GM21360 (cell line): ENCODE data around the gene PITRM1.

ENCODE experiments used
- ATAC-seq: cut with Tn5 transposase; IDR thresholded peaks from one replicate; pipeline ENCODE4 v1.9.1; 2021; ENCODE audit warnings: mild to moderate bottlenecking, moderate library complexity; ENCODE audit not compliant: unreplicated experiment

The PITRM1 gene

DNA sequence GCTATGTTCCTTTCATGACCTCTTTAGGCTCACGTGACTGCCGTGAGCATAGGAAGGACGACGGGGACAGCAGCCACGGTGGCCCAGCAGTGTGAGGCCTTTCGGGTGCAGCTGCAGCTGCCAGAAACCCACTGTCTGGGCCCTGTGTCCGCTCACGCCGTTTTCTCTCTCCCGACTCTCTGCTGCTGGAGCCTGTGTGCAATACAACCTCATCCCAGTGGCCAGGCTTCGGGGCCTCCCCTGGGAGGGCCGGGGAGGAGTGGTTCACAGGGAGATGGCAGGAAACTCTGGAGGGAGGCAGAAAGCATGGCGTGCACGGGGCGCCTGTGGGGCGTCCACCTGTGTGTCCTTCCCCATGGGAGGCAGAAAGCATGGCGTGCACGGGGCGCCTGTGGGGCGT lies 66.7 kb downstream of the PITRM1 start:
- no peak for ATAC-seq

DNA sequence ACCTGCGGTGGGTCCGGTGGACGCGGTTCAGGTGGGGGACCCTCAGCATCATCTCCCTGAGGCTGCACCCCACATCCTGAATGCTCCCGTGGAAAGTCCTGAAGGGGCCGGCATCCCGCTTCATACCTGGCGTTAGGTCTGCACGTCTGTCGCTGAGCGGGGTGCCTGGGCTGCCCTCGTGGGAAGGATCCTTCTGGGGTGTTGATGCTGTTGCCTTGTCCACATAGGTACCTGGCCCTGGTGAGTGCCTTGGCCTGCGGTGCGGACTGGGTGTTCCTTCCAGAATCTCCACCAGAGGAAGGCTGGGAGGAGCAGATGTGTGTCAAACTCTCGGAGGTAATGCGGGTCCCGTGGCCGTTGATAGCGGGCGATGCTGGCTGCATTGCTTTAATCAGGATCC lies 67.4 kb downstream of the PITRM1 start:
- no peak for ATAC-seq

DNA sequence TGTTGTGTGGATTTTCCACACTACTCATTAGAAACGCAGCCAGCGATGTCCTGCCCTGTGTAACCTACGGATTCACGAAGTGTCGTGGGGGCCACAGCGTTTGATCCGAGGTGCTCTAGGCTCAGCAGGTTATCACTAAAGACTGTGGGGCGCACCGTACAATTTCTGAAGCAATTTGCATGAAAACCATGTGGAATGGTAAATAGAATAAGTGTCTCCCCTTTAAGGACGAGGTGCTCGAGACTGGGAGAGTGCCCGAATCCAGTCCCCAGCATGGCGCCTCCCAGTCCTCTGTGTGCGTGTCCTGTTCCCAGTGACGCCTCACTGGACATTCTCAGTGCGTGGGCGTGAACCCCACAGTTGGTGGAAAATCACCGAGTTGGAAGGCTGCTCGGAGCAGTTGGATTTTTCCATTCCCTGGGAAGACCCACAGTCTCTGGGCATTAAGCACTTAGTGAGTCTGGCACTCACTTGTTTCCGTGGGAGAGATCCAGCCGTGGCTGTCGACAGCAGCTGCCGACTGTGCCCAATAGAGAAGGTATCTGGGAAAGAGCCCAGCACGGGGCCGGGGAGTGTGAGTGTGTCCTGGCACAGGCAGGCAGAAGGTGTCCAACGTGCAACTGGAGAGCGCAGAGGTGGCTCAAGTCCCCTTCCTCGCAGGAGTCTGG lies 68.2 kb downstream of the PITRM1 start:
- ATAC-seq = no peak

DNA sequence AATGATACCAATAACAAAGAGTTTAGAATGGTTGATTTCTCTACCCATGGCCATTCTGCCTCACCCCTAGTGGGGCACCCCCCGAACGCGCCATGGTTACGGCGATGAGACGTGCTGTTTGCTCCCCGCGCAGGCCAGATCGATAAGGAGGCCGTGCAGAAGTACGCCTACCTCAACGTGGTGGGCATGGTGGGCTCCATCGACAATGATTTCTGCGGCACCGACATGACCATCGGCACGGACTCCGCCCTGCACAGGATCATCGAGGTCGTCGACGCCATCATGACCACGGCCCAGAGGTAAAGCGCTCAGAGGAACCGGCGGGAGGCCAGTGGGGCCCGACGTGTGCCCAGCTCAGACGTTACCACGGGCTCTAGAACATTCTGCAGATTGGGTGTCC lies 68.9 kb downstream of the PITRM1 start:
- ATAC-seq = no peak

DNA sequence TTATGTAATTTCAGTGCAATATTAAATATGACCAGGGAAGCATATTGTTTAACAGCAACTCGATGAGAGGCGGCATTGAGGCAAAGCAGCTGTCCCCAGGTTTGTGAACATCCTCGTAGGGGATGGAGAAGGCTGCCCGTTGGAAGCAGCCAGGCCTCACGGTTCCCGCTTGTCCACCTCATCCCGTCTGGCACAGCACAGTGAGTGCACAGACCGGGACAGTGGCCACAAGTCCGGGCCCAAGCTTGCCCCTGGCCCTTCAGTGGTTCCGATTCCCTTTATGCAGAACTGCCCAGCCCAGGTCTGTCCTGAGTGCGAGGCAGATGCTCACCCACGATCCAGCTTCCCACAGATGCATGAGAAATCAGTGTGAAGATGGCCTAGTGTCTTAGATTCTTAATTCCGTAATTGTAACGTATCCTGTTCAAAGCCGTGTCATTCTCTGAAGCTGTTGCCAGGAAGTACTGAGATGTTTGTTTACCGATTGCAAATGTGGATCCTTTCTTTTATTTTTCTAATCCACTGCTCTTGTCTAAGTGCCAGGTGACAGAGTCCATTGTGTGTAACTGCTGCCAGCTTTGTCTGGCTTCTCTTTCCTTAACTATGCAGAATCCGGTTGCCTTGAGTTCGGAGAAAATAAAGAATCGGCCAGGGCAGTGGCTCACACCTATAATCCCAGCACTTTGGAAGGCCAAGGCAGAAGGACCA lies 69.7 kb downstream of the PITRM1 start:
- no peak for ATAC-seq

DNA sequence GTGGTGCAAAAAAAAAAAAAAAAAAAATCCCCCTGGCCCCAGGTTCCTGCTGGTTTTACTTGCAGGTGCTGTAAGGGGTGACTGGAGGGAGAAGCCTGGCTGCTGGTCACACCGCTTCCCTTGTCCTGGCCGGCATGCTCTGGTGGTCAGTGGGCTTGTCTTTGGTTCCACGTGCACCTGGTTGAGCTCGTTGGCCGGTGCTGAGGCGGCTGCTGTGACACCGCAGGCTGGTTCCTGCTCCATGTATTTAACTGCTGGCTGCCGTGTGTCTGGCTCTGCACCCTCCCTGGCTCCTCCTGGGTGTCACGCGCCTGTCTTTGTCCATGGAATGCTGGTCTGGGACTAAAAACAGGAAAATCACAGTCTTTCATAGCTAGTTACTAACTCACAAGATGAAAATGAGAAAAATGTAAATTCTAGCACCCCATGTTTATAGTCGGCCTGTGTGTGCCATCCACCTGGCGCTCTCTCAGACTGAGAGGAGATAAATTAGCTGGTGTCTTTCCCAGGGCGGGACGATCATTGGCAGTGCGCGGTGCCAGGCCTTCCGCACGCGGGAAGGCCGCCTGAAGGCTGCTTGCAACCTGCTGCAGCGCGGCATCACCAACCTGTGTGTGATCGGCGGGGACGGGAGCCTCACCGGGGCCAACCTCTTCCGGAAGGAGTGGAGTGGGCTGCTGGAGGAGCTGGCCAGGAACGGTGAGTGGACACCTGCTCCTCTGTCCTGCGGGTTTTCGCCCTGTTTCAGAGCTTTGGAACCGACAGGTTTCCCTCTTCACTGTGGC lies 71.5 kb downstream of the PITRM1 start:
- ATAC-seq = no peak

DNA sequence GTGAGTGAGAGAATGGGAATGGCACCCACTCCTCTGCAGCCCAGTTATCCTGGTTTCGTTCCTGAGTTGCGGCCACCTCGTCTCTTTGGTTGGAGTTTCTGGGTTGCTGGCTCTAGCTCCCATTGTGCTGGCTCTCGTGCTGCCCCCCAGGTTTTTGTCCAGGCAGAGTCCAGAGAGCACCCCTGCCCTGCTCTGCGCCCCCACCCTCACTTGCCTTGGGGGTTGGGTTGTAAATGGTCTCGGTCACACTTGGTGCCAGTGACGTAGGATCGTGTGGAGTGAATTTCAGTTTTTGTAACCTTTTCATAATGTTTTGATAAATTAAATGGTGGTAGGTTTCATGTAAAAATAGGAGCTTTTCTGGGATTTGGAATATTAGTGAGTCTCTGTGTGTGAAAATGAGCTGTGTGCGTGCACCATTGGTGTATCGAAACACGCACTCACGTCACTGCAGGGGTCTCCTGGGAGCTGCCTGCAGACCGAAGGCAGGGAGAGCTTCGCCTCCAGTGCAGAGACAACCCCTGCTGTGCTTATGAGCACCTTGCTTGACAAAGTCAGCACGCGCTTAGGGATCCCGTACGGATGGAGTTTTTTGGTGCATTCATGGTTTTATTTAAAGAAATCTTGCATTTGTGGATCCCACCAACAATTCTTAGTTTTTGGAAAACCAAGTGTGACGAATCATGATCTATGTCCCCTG lies 72.3 kb downstream of the PITRM1 start:
- no peak for ATAC-seq

DNA sequence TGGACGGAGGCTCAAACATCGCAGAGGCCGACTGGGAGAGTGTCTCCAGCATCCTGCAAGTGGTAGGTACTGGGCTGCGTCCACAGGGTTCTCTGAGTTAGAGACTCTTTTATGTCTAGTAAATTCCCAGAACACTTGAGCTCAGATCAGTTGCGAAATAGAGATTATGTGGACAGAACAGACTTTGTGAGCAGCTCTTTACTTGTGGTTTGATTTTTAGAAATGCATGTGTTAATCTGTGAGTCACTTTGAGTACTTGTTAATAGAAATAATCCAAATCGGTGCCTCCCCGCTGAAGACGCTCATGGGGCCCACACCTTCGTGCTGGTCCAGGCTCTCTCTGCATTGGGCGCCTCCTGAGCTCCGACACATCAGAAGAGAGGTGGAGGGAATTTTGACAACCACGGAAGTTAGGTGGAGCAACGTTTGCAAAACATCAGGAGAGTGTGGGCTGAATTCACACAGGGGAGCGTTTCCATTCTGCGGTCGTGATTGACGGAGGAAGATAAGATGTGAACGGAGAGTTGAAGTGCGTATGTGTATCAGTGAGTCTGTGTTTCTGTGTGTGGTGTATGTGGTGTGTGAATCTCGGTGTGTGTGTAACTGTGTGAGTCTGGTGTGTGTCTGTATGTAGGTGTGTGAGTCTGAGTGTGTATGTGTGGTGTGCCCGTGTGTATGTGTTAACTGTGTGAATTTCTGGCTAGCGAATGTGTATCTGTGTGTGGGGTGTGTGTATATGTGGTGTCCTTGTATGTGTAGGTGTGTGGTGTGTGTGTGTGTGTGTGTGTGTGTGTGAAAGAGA lies 73.1 kb downstream of the PITRM1 start:
- ATAC-seq = no peak

DNA sequence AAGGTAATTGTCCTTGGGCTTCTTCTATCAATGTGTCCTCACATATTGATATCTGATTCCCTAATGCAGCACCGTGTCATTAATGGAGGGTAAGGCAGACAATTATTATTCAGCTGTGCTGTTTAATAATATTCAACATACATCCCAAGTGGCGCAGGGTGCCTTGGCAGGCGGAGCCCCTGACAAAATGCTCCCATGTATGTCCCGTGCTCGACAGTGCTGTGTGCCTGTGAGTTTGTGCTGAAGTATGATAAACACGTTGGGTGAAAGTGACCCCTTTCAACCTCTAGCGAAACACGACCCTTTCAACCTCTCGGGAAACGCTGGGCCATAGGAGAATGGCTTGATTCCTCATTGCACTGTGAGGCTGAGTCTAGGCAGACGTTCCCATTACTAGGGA lies 73.9 kb downstream of the PITRM1 start:
- no peak for ATAC-seq

DNA sequence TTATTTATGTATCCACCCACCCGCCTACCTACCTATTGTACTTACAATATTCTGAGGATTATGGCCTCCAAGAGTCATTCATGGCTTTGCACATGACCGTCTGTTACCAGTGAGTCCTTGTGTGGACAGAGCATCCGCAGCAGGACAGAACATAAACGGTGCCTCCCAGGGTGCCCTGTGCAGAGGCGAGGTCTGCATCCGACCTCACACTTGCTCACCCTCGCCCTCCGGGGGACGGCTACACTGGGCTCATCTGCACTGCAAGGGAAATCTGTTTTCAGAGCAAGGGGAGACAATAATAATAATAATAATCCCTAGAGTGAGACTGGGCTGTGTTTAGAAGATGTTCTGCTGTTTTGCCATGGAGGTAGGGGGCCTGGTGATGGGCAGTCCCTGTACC lies 75.4 kb downstream of the PITRM1 start:
- no peak for ATAC-seq

DNA sequence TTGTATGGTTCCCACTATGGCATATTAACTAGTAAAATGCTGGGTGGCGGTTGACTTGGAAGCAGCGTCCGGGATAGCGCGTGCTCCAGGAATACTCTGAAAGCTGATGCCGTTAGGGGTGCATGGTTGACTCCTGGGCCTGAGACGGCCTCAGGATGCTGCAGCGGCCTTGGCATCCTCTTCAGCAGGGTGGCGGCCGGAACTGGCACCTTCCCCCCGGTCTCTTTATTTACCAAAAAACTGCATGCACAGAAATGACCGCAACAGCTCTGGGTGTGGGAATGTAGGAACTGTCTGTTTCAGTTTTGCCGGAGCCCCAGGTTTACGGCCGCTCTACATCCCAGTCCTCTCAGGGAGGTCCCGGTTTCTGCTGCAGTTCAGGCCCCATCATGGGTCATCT lies 76.4 kb downstream of the PITRM1 start:
- ATAC-seq = no peak

DNA sequence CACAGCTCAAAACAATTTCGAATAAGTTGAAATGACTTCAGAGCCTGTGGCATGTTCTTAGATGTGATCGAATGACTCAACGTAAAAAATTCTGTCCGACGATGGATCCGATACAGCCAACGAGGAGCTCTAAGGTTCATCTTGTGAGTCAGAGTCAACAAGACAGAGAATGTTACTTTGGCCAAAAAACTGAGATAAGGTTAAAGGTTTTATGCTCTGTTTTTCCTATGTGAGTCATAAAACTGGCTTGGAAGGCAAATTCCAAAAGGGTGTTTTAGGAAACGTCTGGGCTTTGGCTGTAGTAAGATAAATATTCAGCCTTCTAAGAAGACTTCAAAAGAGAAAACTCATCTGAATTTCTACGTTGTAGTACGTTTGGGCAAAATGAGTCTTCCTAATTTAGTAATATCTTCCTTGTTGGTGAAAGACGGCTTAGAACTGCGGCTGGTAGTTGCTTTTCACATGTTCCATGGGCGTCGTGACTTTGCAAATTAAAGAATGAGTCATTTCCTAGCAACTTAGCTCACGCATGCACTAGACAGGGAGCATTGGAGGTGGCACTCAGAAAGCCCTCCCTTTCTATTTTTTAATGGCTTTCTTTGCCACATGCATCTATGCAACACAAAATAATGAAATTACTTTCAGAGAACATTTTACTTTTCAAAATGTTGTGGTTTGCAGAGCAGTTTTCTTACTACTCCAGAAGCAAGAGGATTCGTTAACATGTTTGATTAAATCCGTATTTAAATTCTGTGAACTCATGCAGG lies 77.0 kb downstream of the PITRM1 start:
- ATAC-seq = peak; percentile 59

DNA sequence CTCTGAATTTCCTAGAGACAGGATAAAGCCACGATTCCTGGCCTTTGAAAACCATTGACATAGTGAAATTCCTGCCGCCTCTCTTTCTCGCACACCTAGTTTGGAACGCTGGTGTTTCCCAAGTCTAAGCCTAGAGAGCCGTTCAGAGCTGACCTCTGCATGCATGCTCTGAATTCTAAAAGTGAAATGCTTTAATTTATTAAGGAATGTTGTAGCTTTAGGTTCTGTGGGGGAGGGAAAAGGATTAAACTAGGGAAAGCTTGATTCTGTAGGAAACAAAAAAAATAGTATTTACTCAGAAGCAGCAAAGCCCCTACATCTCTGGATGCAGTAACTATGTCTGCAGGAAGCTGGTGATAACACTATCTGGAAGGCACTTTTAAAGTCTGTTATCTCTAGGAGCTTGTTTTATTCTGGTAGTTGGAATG lies 78.0 kb downstream of the PITRM1 start:
- ATAC-seq = no peak

DNA sequence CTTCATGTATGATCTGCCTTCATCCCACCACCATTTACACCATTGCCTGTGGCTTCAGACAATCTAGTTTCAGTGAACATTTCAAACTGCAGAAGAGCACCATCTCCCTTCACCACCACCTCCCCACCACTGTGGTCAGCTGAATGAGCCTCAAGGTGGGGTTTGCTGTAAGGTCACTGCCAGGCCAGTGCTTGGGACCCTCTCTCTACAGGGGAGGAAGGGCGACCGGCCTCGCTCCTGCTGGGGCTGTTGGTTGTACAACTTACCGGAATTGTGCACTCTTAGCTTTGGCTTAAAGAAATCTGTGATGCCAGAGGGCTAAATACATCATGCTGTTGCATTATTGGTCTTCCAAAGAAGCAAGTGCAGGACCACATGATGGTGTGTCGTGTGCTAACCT lies 78.6 kb downstream of the PITRM1 start:
- no peak for ATAC-seq

DNA sequence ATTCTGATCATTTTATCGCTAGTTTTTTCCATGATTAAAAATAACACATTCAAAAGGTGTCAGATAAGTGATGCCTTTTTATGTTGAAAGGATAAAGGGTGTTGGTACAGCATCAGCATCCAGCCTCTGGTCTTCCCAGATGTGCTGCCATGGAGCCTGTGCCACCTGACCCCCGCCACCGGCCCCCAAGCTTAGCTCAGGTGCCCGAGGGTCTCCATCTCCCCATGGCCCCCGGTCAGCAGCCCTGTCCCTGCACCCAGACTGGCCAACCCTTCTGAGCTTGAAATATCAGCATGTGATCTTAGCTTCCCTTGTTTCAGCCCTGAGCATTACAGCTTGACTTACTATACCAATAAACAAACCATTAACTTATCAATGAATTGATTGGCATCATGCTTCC lies 80.7 kb downstream of the PITRM1 start:
- no peak for ATAC-seq

DNA sequence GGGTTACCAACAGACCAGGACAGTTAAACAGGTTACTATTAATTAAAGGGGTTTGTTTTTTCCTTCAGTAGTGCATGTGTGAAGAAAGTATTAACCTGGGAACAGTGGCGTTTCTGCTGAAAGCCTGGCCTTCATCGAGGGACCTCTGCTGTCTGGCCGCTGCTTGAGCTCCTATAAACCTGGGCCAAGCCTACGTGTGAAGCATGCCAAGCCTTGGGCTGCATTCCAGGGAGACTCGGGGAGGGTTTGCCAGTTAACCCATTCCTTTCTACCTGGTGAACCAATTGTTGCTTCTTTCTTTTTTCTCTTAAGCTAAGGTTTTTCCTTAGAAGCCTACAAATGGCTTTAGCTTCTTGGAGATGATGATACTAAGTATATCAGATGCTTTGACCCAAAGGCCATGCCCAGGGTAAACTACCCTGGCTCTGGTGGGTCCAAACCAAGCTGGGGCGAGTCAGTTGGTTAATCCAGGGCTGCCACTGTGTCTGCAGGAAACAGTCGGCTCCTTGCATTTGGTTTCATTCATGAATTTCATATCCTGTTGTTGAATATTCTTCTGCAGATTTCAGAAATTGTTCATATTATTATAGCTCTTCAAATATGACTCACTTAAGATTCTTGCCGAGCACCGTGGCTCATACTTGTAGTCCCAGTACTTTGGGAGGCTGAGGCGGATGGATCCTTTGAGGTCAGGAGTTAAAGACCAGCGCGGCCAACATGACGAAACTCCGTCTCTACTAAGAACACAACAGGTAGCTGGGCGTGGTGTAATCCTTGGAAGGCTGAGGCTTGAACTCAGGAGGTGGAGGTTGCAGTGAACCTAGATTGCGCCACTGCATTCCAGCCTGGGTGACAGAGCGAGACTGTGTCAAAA lies 81.4 kb downstream of the PITRM1 start:
- no peak for ATAC-seq

DNA sequence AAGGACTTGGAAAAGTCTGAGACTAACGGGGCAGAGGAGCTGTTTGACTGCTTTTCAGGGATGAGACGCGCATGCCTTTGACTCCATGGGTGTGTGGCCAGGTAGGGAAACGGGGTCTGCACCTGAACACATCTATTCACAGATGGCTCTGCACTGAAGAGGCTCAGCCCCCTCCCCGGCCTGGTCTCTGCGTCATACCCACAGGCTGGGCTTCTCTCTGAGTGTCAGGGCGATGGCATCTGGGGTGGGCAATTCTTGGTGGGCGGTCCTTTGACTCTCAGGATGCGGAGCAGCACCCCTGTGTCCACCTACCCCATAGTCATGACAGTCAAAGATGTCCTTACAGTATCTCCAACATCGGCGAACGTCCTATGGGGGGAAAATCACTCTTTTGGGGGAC lies 82.2 kb downstream of the PITRM1 start:
- no peak for ATAC-seq
